Astrocyte (in vitro differentiated cells and primary cell): ENCODE results near the gene SCN1B. TPM values are rescaled to one million over a fixed set of nuclear protein-coding genes. Genes with fewer than 3 reads are reported as not detected.

Source experiments
- DNase-seq: peaks from one replicate; pipeline ENCODE4 v3.0.0-alpha.2; 2010; ENCODE audit warnings: low read depth
- FAIRE-seq: peaks from 2 replicates; lab custom pipeline; 2011; peaks lifted over from hg19 to GRCh38; lab: Jason Lieb, UNC
- H2AFZ ChIP-seq: 2 replicates; pipeline ENCODE4 v1.6.0; 2012; ENCODE audit warnings: low read depth, low read length, inconsistent platforms
- H3K27ac ChIP-seq: 2 replicates; pipeline ENCODE4 v1.5.1; 2011; ENCODE audit warnings: low read depth, low read length, inconsistent platforms
- H3K27me3 ChIP-seq: 2 replicates; pipeline ENCODE4 v1.6.0; 2011; ENCODE audit warnings: low read length, inconsistent platforms; ENCODE audit not compliant: insufficient read depth
- H3K36me3 ChIP-seq: 2 replicates; pipeline ENCODE4 v1.5.1; 2011; ENCODE audit warnings: low read length, inconsistent platforms; ENCODE audit not compliant: insufficient read depth
- H3K4me1 ChIP-seq: 2 replicates; pipeline ENCODE4 v1.5.1; 2011; ENCODE audit warnings: low read length, inconsistent platforms; ENCODE audit not compliant: insufficient read depth
- H3K4me2 ChIP-seq: 2 replicates; pipeline ENCODE4 v1.6.0; 2012; ENCODE audit warnings: low read length, inconsistent platforms
- H3K4me3 ChIP-seq: 2 replicates; pipeline ENCODE4 v1.5.1; 2011; ENCODE audit warnings: low read depth, mild to moderate bottlenecking, low read length, inconsistent platforms; ENCODE audit not compliant: insufficient read depth
- H3K79me2 ChIP-seq: 2 replicates; pipeline ENCODE4 v1.6.0; 2012; ENCODE audit warnings: mild to moderate bottlenecking, low read length, inconsistent platforms; ENCODE audit not compliant: insufficient read depth
- H3K9ac ChIP-seq: 2 replicates; pipeline ENCODE4 v1.6.0; 2012; ENCODE audit warnings: mild to moderate bottlenecking, low read length, inconsistent platforms
- H3K9me3 ChIP-seq: 2 replicates; pipeline ENCODE4 v1.5.1; 2012; ENCODE audit warnings: low read depth, mild to moderate bottlenecking, low read length, inconsistent platforms; ENCODE audit not compliant: insufficient read depth
- H4K20me1 ChIP-seq: 2 replicates; pipeline ENCODE4 v1.6.0; 2012; ENCODE audit warnings: low read length, inconsistent platforms; ENCODE audit not compliant: insufficient read depth
- H3K27ac Mint-ChIP-seq: one replicate; pipeline ENCODE4 v1.8.0; 2021; ENCODE audit warnings: mild to moderate bottlenecking, mixed read lengths; ENCODE audit not compliant: unreplicated experiment
- H3K27me3 Mint-ChIP-seq: one replicate; pipeline ENCODE4 v1.8.0; 2021; ENCODE audit warnings: low read depth, mixed read lengths; ENCODE audit not compliant: unreplicated experiment
- H3K36me3 Mint-ChIP-seq: one replicate; pipeline ENCODE4 v1.8.0; 2021; ENCODE audit warnings: low read depth, mixed read lengths; ENCODE audit not compliant: unreplicated experiment
- H3K4me1 Mint-ChIP-seq: one replicate; pipeline ENCODE4 v1.8.0; 2021; ENCODE audit warnings: low read depth, mixed read lengths; ENCODE audit not compliant: unreplicated experiment
- H3K4me3 Mint-ChIP-seq: one replicate; pipeline ENCODE4 v1.8.0; 2021; ENCODE audit warnings: mild to moderate bottlenecking, moderate library complexity, mixed read lengths; ENCODE audit not compliant: unreplicated experiment
- H3K9me3 Mint-ChIP-seq: one replicate; pipeline ENCODE4 v1.8.0; 2021; ENCODE audit warnings: mild to moderate bottlenecking, mixed read lengths; ENCODE audit not compliant: unreplicated experiment
- EZH2 ChIP-seq: IDR thresholded peaks from 2 replicates; pipeline ENCODE4 v1.6.1; 2012; ENCODE audit warnings: mild to moderate bottlenecking, low read length, inconsistent platforms; ENCODE audit not compliant: insufficient read depth
- total RNA-seq: library from RNA; stranded (reverse); gene quantifications from 2 replicates; pipeline ENCODE4 v1.2.1, GENCODE V29; 2021
- TF ChIP-seq, protein P1 (sequence below): IDR thresholded peaks from 2 replicates; pipeline ENCODE4 v1.5.1; 2011; ENCODE audit warnings: low read depth, mild to moderate bottlenecking, inconsistent platforms, low read length, moderate library complexity; ENCODE audit not compliant: insufficient read depth

SCN1B gene
- total RNA-seq, 1 donor from 2014 or later = 3.0 TPM

DNA sequence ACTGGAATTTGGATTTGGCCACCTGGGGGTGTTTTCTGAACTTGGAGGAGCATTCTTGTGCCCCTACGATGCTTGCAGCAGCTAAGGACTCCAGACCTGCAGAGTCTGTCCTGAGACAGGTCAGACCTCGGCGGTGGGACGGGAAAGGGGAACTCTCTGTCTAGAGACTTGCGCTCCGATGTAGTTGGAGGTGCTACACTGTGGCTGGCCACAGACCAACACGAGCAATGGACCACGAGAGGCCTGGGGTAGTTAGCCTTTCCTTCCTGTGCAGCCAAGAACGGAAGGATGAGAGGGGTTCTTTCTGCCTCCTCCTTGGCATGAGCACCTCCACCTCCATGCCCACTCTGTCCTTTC lies 36.0 kb upstream of the SCN1B start:
- no peaks in the 10 kb centered on the region for H3K36me3 ChIP-seq
- Mint-ChIP-seq H3K4me3 (no peak overlapping the region), H3K4me1 (no peaks in the 10 kb centered on the region), H3K36me3 (no peaks in the 10 kb centered on the region), H3K27me3 (peaks cover 2% of the 10 kb centered on the region), H3K9me3 (peaks cover 6% of the 10 kb centered on the region), H3K27ac (no peak overlapping the region)
- no peak overlapping the region for H3K9ac ChIP-seq
- no peak overlapping the region for H3K4me2 ChIP-seq
- TF ChIP-seq, protein P1, sequence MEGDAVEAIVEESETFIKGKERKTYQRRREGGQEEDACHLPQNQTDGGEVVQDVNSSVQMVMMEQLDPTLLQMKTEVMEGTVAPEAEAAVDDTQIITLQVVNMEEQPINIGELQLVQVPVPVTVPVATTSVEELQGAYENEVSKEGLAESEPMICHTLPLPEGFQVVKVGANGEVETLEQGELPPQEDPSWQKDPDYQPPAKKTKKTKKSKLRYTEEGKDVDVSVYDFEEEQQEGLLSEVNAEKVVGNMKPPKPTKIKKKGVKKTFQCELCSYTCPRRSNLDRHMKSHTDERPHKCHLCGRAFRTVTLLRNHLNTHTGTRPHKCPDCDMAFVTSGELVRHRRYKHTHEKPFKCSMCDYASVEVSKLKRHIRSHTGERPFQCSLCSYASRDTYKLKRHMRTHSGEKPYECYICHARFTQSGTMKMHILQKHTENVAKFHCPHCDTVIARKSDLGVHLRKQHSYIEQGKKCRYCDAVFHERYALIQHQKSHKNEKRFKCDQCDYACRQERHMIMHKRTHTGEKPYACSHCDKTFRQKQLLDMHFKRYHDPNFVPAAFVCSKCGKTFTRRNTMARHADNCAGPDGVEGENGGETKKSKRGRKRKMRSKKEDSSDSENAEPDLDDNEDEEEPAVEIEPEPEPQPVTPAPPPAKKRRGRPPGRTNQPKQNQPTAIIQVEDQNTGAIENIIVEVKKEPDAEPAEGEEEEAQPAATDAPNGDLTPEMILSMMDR = no peak
- no peak for TF ChIP-seq EZH2
- FAIRE-seq (no peak), DNase-seq (no peak)
- no peaks in the 10 kb centered on the region for H3K9me3 ChIP-seq
- H3K27ac ChIP-seq = no peak overlapping the region
- no peak overlapping the region for H2AFZ ChIP-seq
- H3K79me2 ChIP-seq = peaks cover 2% of the 10 kb centered on the region
- H3K27me3 ChIP-seq = no peaks in the 10 kb centered on the region
- H3K4me3 ChIP-seq = no peak overlapping the region
- H4K20me1 ChIP-seq = no peaks in the 10 kb centered on the region
- H3K4me1 ChIP-seq = peaks cover 5% of the 10 kb centered on the region

DNA sequence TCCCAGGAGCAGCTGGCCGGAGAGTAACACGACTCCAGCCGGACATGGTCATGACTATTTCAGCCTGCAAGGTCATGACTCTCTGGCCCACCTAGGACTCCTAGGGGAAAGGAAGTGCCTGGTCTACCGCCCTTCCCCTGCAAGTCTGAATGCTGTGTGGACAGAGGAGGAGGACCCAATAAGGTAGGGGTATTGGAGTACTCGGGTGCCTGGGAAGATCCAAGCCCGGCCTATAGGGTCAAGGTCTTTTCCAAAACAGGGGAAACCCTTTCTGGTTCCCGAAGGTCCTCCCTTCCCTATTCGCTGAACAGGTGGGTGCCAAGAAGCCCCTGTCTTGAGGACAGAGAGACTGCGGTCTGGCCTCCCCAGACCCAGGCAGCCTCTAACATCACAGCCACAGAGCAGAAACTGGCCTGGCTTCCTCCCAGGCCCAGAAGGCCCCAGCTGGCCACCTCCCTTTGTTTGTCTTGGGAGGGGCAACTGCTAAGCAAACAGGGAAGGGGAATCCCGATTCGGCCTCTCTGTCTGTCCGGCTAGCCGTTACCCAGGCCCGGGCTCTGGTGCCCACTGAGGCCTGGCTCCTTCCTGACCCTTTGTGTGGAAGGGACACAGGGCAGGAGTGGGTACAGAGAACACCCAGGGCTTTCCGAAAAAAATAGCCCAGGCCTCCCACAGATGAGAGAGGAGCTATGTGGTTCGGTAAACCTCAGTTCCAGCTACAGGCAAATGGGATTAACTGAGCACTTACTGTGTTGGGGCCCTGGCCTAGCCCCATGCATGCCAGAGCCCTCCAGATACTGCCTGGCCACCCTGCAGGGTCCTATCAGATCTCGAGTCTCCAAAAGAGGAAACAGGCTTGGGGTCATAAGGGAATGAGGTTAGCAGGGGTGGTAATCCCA lies 35.4 kb upstream of the SCN1B start:
- Histone ChIP-seq H3K27me3 (no peaks in the 10 kb centered on the region), H2AFZ (no peak overlapping the region), H3K4me1 (peaks cover 9% of the 10 kb centered on the region), H3K4me3 (no peak overlapping the region), H3K9ac (no peak overlapping the region), H3K9me3 (no peaks in the 10 kb centered on the region), H4K20me1 (no peaks in the 10 kb centered on the region), H3K36me3 (no peaks in the 10 kb centered on the region), H3K27ac (no peak overlapping the region), H3K79me2 (peaks cover 6% of the 10 kb centered on the region), H3K4me2 (no peak overlapping the region)
- no peaks in the 10 kb centered on the region for H3K36me3 Mint-ChIP-seq
- no peak overlapping the region for H3K27ac Mint-ChIP-seq
- H3K27me3 Mint-ChIP-seq = peaks cover 2% of the 10 kb centered on the region
- TF ChIP-seq, protein P1 = no peak
- TF ChIP-seq EZH2 = no peak
- no peaks in the 10 kb centered on the region for H3K4me1 Mint-ChIP-seq
- H3K9me3 Mint-ChIP-seq = peaks cover 6% of the 10 kb centered on the region
- no peak overlapping the region for H3K4me3 Mint-ChIP-seq
- DNase-seq (no peak), FAIRE-seq (no peak)

DNA sequence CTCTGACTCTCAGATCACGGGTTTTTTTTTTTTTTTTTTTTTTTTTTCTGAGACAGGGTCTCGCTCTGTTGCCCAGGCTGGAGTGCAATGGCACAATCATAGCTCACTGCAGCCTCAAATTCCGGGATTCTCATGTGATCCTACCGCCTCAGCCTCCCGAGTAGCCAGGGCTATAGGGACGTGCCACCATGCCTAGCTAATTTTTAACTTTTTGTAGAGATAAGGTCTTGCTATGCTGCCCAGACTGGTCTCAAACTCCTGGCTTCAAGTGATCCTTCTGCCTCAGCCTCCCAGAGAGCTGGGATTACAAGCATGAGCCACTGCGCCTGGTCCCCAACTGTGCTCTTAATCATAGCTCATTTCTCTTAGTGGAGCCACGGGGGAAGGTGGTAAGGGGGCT lies 34.7 kb upstream of the SCN1B start:
- Mint-ChIP-seq H3K9me3 (peaks cover 6% of the 10 kb centered on the region), H3K27me3 (no peaks in the 10 kb centered on the region)
- H3K4me1 ChIP-seq = peaks cover 9% of the 10 kb centered on the region

More for the DNA sequence above, 34.7 kb upstream of the SCN1B start:
- no peak overlapping the region for H3K27ac ChIP-seq
- no peak overlapping the region for H3K4me3 ChIP-seq
- no peak overlapping the region for H3K9ac ChIP-seq
- no peaks in the 10 kb centered on the region for H3K27me3 ChIP-seq
- H3K79me2 ChIP-seq = peaks cover 6% of the 10 kb centered on the region
- no peak overlapping the region for H2AFZ ChIP-seq
- no peaks in the 10 kb centered on the region for H3K9me3 ChIP-seq
- TF ChIP-seq EZH2 = no peak
- TF ChIP-seq, protein P1 = no peak
- Mint-ChIP-seq H3K4me3 (no peak overlapping the region), H3K27ac (no peak overlapping the region), H3K36me3 (no peaks in the 10 kb centered on the region), H3K4me1 (no peaks in the 10 kb centered on the region)
- H4K20me1 ChIP-seq = no peaks in the 10 kb centered on the region
- no peak for FAIRE-seq
- no peak overlapping the region for H3K4me2 ChIP-seq
- no peak for DNase-seq
- no peaks in the 10 kb centered on the region for H3K36me3 ChIP-seq
